PFSK-1 (cell line): ENCODE results near the gene ERFE. TPM values are rescaled to one million over a fixed set of nuclear protein-coding genes. Genes with fewer than 3 reads are reported as not detected.

Source experiments
- FOXP2 ChIP-seq: optimal IDR thresholded peaks from 2 replicates; pipeline ENCODE3; 2011; ENCODE audit warnings: borderline replicate concordance, control low read depth, inconsistent platforms; ENCODE audit not compliant: insufficient read depth; ENCODE audit errors: extremely low read length, extremely low read depth
- POLR2AphosphoS5 ChIP-seq: IDR thresholded peaks from 2 replicates; pipeline ENCODE4 v1.6.1; 2012; ENCODE audit warnings: low read depth, mild to moderate bottlenecking, control low read depth, low read length, moderate library complexity
- REST ChIP-seq, 2 experiments: IDR thresholded peaks; 2 replicates each; pipeline versions ENCODE4 v1.6.1 to v1.8.0; 2011 to 2012; ENCODE audit warnings: low read depth in 2 of 2, low read length in 2 of 2, control low read depth in 1 of 2, inconsistent platforms in 1 of 2, mild to moderate bottlenecking in 1 of 2, moderate library complexity in 1 of 2; ENCODE audit not compliant: insufficient read depth in 1 of 2
- SIN3A ChIP-seq: IDR thresholded peaks from 2 replicates; pipeline ENCODE4 v1.6.1; 2012; ENCODE audit warnings: mild to moderate bottlenecking, low read length, moderate library complexity, borderline replicate concordance; ENCODE audit not compliant: insufficient read depth
- TAF1 ChIP-seq: IDR thresholded peaks from 2 replicates; pipeline ENCODE4 v1.6.1; 2012; ENCODE audit warnings: low read length, control low read depth, borderline replicate concordance; ENCODE audit not compliant: insufficient read depth
- polyA plus RNA-seq: library from polyadenylated mRNA; unstranded; fragments of >200 nt; gene quantifications from one replicate; pipeline ENCODE4 v1.2.1, GENCODE V29; 2012; ENCODE audit warnings: low read depth, missing spikeins; ENCODE audit not compliant: insufficient read length

The ERFE gene, protein sequence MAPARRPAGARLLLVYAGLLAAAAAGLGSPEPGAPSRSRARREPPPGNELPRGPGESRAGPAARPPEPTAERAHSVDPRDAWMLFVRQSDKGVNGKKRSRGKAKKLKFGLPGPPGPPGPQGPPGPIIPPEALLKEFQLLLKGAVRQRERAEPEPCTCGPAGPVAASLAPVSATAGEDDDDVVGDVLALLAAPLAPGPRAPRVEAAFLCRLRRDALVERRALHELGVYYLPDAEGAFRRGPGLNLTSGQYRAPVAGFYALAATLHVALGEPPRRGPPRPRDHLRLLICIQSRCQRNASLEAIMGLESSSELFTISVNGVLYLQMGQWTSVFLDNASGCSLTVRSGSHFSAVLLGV
- polyA plus RNA-seq = 83.2 TPM

GRCh38 chr2:238158509-238159070 is at the start of gene ERFE:
TSS of gene ERFE (plus strand) at chr2:238158970. CDS start at chr2:238159008, 38 bp downstream.
- TF ChIP-seq TAF1 (no peak), SIN3A (no peak), POLR2AphosphoS5 (no peak), REST (IDR thresholded peaks at IDR 0.05; ENCODE audit: insufficient read depth in 1 of 2, low read depth in 2 of 2, low read length in 2 of 2) (no peak), FOXP2 (no peak)

- TF ChIP-seq POLR2AphosphoS5 (no peak), FOXP2 (no peak), SIN3A (no peak), REST (IDR thresholded peaks at IDR 0.05; ENCODE audit: insufficient read depth in 1 of 2, low read depth in 2 of 2, low read length in 2 of 2) (no peak), TAF1 (no peak)
Measured at GRCh38 chr2:238113611-238114010, 45.2 kb upstream of the ERFE start.

DNA sequence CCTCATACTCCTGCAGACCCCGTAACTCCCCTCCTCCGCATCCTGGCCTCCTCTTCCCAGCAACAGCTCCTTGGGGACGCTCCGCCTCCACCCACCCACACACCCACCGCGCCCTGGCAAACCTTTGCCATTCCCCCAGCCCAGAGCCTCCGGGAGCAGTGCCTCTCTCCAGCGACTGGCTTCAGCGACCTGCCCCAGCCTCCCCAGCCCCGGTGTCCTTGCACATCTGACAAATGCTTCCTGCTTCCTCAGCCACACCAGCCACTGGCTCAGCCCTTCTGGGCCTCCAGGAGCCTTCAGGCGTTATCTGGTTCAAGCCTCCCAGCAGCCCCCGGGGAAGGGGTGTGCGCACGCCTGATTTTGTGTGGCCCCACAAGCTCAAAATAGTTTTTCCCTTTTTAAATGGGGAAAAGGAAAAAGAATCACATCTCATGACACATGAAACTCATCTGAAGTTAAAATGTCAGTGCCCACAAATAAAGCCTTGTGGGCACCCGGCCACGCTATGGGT is 44.4 kb upstream of the ERFE start:
- no peak for TF ChIP-seq SIN3A
- TF ChIP-seq TAF1 = no peak
- TF ChIP-seq POLR2AphosphoS5 = no peak
- no peak for TF ChIP-seq REST (IDR thresholded peaks at IDR 0.05; ENCODE audit: insufficient read depth in 1 of 2, low read depth in 2 of 2, low read length in 2 of 2)
- no peak for TF ChIP-seq FOXP2

DNA sequence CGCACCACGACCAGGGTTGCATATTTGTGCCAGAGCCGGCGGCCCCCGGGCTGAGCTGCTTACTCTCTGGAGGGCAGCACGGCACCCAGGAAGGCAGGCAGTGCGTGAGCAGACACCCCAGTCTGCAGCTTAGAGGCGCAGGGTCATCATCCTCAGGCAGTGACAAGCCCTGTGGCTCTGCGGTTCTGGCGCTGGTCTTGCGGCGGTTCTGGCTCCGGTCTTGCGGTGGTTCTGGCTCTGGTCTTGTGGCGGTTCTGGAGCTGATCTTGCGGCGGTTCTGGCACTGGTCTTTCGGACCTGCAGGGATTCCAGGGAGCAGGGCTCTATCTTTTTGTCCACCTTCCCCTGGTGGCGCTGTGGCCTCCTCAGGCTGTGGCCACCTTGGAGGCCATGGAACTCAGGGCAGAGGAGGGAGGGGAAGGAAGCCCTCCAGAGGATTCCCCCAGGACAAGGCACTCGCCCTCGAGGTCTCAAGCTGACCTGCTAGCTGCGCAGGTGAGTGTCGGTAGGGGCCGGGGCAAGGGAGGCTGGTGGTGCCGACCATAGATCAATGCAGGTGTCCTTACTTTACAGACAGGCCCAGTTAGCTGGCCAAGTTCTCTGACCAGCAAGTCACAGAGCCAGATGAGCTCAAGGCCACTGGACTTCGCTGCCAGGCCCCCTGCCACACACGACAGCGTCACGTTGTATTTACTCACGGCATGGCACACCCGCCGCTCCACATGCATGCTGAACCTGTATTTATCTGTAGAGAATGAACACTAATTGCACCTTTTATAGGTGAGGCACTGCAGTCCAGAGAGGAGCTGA is 43.7 kb upstream of the ERFE start:
- TF ChIP-seq POLR2AphosphoS5 (no peak), FOXP2 (no peak), SIN3A (no peak)

DNA sequence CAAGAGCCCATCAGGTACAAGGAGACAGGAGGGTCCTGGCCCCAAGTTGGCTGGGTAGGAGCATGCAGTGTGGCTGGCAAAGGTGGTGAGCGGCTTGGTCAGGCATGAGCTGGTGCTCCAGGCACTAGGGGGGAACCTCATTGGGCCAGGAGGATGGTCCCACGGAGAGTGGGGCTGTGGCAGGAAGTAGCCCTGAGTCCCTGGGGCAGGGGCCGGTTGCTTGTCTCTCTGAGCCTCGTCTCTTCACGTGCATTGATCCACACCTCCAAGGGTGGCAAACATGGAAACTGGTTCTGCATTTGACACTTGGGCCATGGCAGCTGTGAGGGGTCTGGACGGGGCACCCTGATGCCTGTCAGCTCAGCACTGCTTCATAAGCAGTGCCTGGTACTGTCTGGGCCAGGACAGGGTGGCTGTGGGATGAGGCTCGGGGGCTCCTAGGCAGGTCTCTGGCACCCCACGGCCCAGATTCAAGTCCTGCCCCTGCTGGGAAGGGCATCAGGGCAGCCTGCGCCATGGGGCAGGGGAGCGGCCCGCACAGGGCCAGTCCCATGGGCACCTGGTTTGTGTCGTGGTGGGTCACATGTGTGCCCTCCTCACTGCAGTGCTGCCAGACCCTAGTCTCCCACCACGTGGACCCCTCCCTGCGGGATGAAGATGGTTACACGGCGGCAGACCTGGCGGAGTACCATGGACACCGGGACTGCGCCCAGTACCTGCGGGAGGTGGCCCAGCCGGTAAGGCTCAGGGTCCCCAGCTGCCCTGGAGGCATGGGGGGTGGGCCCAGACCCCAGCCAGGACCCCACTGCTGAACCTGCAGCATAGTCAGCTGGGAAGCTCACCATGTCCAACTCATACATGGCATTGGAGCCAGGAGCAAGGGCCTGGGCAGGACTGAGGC is 42.2 kb upstream of the ERFE start:
- TF ChIP-seq POLR2AphosphoS5 (no peak), SIN3A (no peak), REST (IDR thresholded peaks at IDR 0.05; ENCODE audit: insufficient read depth in 1 of 2, low read depth in 2 of 2, low read length in 2 of 2) (no peak), TAF1 (no peak), FOXP2 (no peak)
